Effector memory CD4-positive, alpha-beta T cell (primary cell): ENCODE data around the gene PIP5K1B.

Source experiments
- DNase-seq, 3 donors: peaks; one replicate each; pipeline ENCODE4 v3.0.0-alpha.2; 2020
- H3K27ac ChIP-seq: 2 replicates; pipeline ENCODE4 v1.7.0; 2013; ENCODE audit warnings: mild to moderate bottlenecking, low read length, moderate library complexity; ENCODE audit not compliant: insufficient read depth, poor library complexity, severe bottlenecking
- H3K27me3 ChIP-seq: replicated peaks from 2 replicates; pipeline ENCODE4 v1.7.0; 2013; ENCODE audit warnings: mild to moderate bottlenecking, low read length; ENCODE audit not compliant: insufficient read depth, control insufficient read depth, poor library complexity, severe bottlenecking
- H3K36me3 ChIP-seq: 2 replicates; pipeline ENCODE4 v1.7.0; 2013; ENCODE audit warnings: mild to moderate bottlenecking, low read length, moderate library complexity; ENCODE audit not compliant: control insufficient read depth, insufficient read depth
- H3K4me1 ChIP-seq: 2 replicates; pipeline ENCODE4 v1.7.0; 2013; ENCODE audit warnings: low read length, mild to moderate bottlenecking; ENCODE audit not compliant: control insufficient read depth, insufficient read depth, poor library complexity, severe bottlenecking
- H3K4me3 ChIP-seq: 2 replicates; pipeline ENCODE4 v1.7.0; 2013; ENCODE audit warnings: low read length, low read depth, mild to moderate bottlenecking; ENCODE audit not compliant: insufficient read depth, poor library complexity, severe bottlenecking
- H3K9me3 ChIP-seq: 2 replicates; pipeline ENCODE4 v1.7.0; 2013; ENCODE audit warnings: mild to moderate bottlenecking, low read length, moderate library complexity; ENCODE audit not compliant: control insufficient read depth

PIP5K1B gene

GRCh38 chr9:68717552-68718443 lies 12.8 kb downstream of the PIP5K1B start:
- Histone ChIP-seq H3K36me3 (no peaks in the 10 kb centered on the region), H3K27me3 (no peaks in the 10 kb centered on the region), H3K4me3 (no peak overlapping the region), H3K4me1 (no peaks in the 10 kb centered on the region), H3K9me3 (no peaks in the 10 kb centered on the region), H3K27ac (no peak overlapping the region)
- DNase-seq: no peak

GRCh38 chr9:68719847-68720246 lies 14.8 kb downstream of the PIP5K1B start:
- no peak overlapping the region for H3K4me3 ChIP-seq
- no peaks in the 10 kb centered on the region for H3K36me3 ChIP-seq
- no peak overlapping the region for H3K27ac ChIP-seq
- H3K4me1 ChIP-seq: no peaks in the 10 kb centered on the region
- no peaks in the 10 kb centered on the region for H3K27me3 ChIP-seq
- no peaks in the 10 kb centered on the region for H3K9me3 ChIP-seq
- DNase-seq: no peak

- no peak overlapping the region for H3K27ac ChIP-seq
- H3K9me3 ChIP-seq: no peaks in the 10 kb centered on the region
- DNase-seq: no peak
Observed at GRCh38 chr9:68720656-68721313, 15.7 kb downstream of the PIP5K1B start.

GRCh38 chr9:68721666-68722330 lies 16.8 kb downstream of the PIP5K1B start:
- no peaks in the 10 kb centered on the region for H3K36me3 ChIP-seq
- no peak overlapping the region for H3K4me3 ChIP-seq
- no peak for DNase-seq
- H3K9me3 ChIP-seq: no peaks in the 10 kb centered on the region
- H3K27ac ChIP-seq: no peak overlapping the region
- H3K4me1 ChIP-seq: no peaks in the 10 kb centered on the region
- H3K27me3 ChIP-seq: peaks cover 5% of the 10 kb centered on the region

More at GRCh38 chr9:68720656-68721313, 15.7 kb downstream of the PIP5K1B start:
- H3K4me3 ChIP-seq: no peak overlapping the region
- H3K4me1 ChIP-seq: no peaks in the 10 kb centered on the region
- peaks cover 5% of the 10 kb centered on the region for H3K27me3 ChIP-seq
- no peaks in the 10 kb centered on the region for H3K36me3 ChIP-seq

GRCh38 chr9:68725070-68725469 lies 20.0 kb downstream of the PIP5K1B start:
- no peak overlapping the region for H3K27ac ChIP-seq
- H3K4me3 ChIP-seq: no peak overlapping the region
- H3K9me3 ChIP-seq: no peaks in the 10 kb centered on the region
- no peaks in the 10 kb centered on the region for H3K4me1 ChIP-seq
- DNase-seq: no peak
- H3K27me3 ChIP-seq: peaks cover 5% of the 10 kb centered on the region
- no peaks in the 10 kb centered on the region for H3K36me3 ChIP-seq

DNA sequence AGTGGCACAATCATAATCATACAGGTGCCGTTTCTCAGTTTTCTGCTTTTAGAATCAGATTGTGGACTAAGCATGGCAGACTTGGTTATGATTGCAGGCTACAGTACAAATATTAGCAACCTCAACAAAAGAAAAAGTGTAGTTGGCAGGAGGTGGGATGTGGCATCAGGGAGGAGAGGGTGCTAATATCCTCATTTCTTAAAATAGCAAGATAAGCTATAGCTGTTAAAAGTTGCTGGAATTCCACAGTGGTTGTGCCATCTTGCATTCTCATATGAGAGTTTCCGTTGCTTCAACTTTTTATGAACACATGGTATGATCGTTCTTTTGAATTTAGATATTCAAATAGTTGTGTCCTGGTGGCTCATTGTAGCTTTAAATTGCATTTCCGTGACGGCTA lies 21.4 kb downstream of the PIP5K1B start:
- Histone ChIP-seq H3K36me3 (no peaks in the 10 kb centered on the region), H3K27me3 (peaks cover 5% of the 10 kb centered on the region), H3K4me1 (no peaks in the 10 kb centered on the region), H3K27ac (no peak overlapping the region), H3K9me3 (no peaks in the 10 kb centered on the region), H3K4me3 (no peak overlapping the region)
- DNase-seq: no peak

DNA sequence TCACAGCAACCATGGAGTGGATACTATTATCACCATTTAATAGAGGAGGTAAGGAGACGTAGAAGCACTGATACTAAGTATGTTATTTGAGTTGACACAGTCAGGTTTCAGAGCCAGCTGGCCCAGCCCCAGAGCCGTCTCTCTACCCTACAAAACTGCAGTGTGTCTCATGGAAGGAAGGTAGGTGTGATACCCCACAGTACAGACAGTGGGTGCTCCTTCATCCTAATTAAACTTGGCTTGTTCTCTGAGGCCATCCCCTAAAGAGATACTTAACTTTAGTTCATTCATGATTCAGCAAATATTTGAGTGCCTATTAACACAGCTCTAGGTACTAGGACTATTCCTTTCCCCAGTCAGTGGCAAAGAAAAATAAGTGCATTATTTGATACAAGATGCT lies 22.6 kb downstream of the PIP5K1B start:
- Histone ChIP-seq H3K27ac (no peak overlapping the region), H3K36me3 (no peaks in the 10 kb centered on the region), H3K9me3 (no peaks in the 10 kb centered on the region)

DNA sequence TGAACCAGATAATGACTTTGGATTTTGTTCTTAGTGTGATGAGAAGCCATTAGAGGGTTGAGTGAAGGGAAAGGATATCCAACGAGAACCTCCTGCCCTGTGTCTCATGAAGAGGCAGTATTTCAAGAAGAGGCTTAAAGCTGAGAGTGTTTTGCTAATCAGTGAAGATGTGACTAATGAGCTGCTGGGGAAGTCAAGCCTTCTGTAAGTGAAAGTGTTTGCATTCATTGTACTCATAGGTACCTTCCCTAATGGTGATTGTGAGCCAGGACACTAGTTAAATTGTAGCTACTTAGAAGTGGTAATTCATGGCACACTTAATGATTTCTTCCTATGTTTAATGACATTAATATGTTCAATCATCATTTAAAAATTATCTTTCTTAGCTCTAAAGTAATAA lies 23.7 kb downstream of the PIP5K1B start:
- Histone ChIP-seq H3K27ac (no peak overlapping the region), H3K4me1 (no peaks in the 10 kb centered on the region), H3K27me3 (peaks cover 5% of the 10 kb centered on the region), H3K36me3 (no peaks in the 10 kb centered on the region), H3K9me3 (no peaks in the 10 kb centered on the region), H3K4me3 (no peak overlapping the region)
- DNase-seq: no peak

More for the DNA sequence above, 22.6 kb downstream of the PIP5K1B start:
- no peaks in the 10 kb centered on the region for H3K4me1 ChIP-seq
- DNase-seq: no peak
- H3K4me3 ChIP-seq: no peak overlapping the region
- peaks cover 5% of the 10 kb centered on the region for H3K27me3 ChIP-seq

GRCh38 chr9:68730570-68731235 lies 25.7 kb downstream of the PIP5K1B start:
- no peak for DNase-seq
- Histone ChIP-seq H3K4me1 (no peaks in the 10 kb centered on the region), H3K36me3 (no peaks in the 10 kb centered on the region), H3K27me3 (peaks cover 1% of the 10 kb centered on the region), H3K9me3 (no peaks in the 10 kb centered on the region), H3K27ac (no peak overlapping the region), H3K4me3 (no peak overlapping the region)
